ENCODE data around the gene KRTAP2-3. TPM values are rescaled to one million over a fixed set of nuclear protein-coding genes. Genes with fewer than 3 reads are reported as not detected.

KRTAP2-3 gene
- total RNA-seq, 1 experiment from 2014 or later, result not detected

Other genes starting within 250 kb of the KRTAP2-3 start
- 36.8 and 38.4 TPM in 2 replicates for gene KRT10, start 237.5 kb downstream of the KRTAP2-3 start, total RNA-seq (2014; rRNA removed; shearing (Covaris generic))
- not detected in 2 replicates for gene KRT12, start 192.9 kb downstream of the KRTAP2-3 start, total RNA-seq (2014; rRNA removed; shearing (Covaris generic))
- gene KRT20, start 174.9 kb downstream of the KRTAP2-3 start, total RNA-seq (2014; rRNA removed; shearing (Covaris generic)), result not detected in 2 replicates
- gene KRT23, start 122.5 kb downstream of the KRTAP2-3 start, total RNA-seq (2014; rRNA removed; shearing (Covaris generic)), result 0.07 TPM in 1 of 2 replicates, not detected in the other
- not detected in 2 replicates for gene KRT39, start 93.2 kb downstream of the KRTAP2-3 start, total RNA-seq (2014; rRNA removed; shearing (Covaris generic))
- gene KRT40, start 75.8 kb downstream of the KRTAP2-3 start, total RNA-seq (2014; rRNA removed; shearing (Covaris generic)), result not detected in 2 replicates
- not detected in 2 replicates for gene KRTAP3-3, start 66.0 kb downstream of the KRTAP2-3 start, total RNA-seq (2014; rRNA removed; shearing (Covaris generic))
- gene KRTAP3-2, start 60.2 kb downstream of the KRTAP2-3 start, total RNA-seq (2014; rRNA removed; shearing (Covaris generic)), result not detected in 2 replicates
- gene KRTAP3-1, start 51.0 kb downstream of the KRTAP2-3 start, total RNA-seq (2014; rRNA removed; shearing (Covaris generic)), result not detected in 2 replicates
- not detected in 2 replicates for gene KRTAP1-5, start 32.9 kb downstream of the KRTAP2-3 start, total RNA-seq (2014; rRNA removed; shearing (Covaris generic))
- gene KRTAP1-4, start 29.9 kb downstream of the KRTAP2-3 start, total RNA-seq (2014; rRNA removed; shearing (Covaris generic)), result not detected in 2 replicates
- gene KRTAP1-3, start 25.2 kb downstream of the KRTAP2-3 start, total RNA-seq (2014; rRNA removed; shearing (Covaris generic)), result not detected in 2 replicates
- gene KRTAP1-1, start 18.7 kb downstream of the KRTAP2-3 start, total RNA-seq (2014; rRNA removed; shearing (Covaris generic)), result not detected in 2 replicates
- gene KRTAP2-1, start 12.8 kb downstream of the KRTAP2-3 start, total RNA-seq (2014; rRNA removed; shearing (Covaris generic)), result not detected in 2 replicates
- not detected in 2 replicates for gene KRTAP2-2, start 4.9 kb downstream of the KRTAP2-3 start, total RNA-seq (2014; rRNA removed; shearing (Covaris generic))
- not detected in 2 replicates for gene KRTAP2-4, start 5.8 kb upstream of the KRTAP2-3 start, total RNA-seq (2014; rRNA removed; shearing (Covaris generic))
- gene KRTAP4-7, start 24.0 kb upstream of the KRTAP2-3 start, total RNA-seq (2014; rRNA removed; shearing (Covaris generic)), result not detected in 2 replicates
- not detected in 2 replicates for gene KRTAP4-8, start 38.0 kb upstream of the KRTAP2-3 start, total RNA-seq (2014; rRNA removed; shearing (Covaris generic))
- gene KRTAP4-16, start 42.1 kb upstream of the KRTAP2-3 start, total RNA-seq (2014; rRNA removed; shearing (Covaris generic)), result not detected in 2 replicates
- gene KRTAP4-9, start 45.3 kb upstream of the KRTAP2-3 start, total RNA-seq (2014; rRNA removed; shearing (Covaris generic)), result not detected in 2 replicates
- not detected in 2 replicates for gene KRTAP4-11, start 58.3 kb upstream of the KRTAP2-3 start, total RNA-seq (2014; rRNA removed; shearing (Covaris generic))
- not detected in 2 replicates for gene KRTAP4-12, start 64.1 kb upstream of the KRTAP2-3 start, total RNA-seq (2014; rRNA removed; shearing (Covaris generic))
- not detected in 2 replicates for gene KRTAP4-6, start 80.4 kb upstream of the KRTAP2-3 start, total RNA-seq (2014; rRNA removed; shearing (Covaris generic))
- gene KRTAP4-5, start 89.7 kb upstream of the KRTAP2-3 start, total RNA-seq (2014; rRNA removed; shearing (Covaris generic)), result not detected in 2 replicates
- gene KRTAP4-4, start 100.6 kb upstream of the KRTAP2-3 start, total RNA-seq (2014; rRNA removed; shearing (Covaris generic)), result not detected in 2 replicates
- gene KRTAP4-3, start 108.1 kb upstream of the KRTAP2-3 start, total RNA-seq (2014; rRNA removed; shearing (Covaris generic)), result not detected in 2 replicates
- not detected in 2 replicates for gene KRTAP4-2, start 118.1 kb upstream of the KRTAP2-3 start, total RNA-seq (2014; rRNA removed; shearing (Covaris generic))
- gene KRTAP4-1, start 124.8 kb upstream of the KRTAP2-3 start, total RNA-seq (2014; rRNA removed; shearing (Covaris generic)), result 0.17 TPM in 1 of 2 replicates, not detected in the other
- not detected in 2 replicates for gene KRTAP9-1, start 129.8 kb upstream of the KRTAP2-3 start, total RNA-seq (2014; rRNA removed; shearing (Covaris generic))
- not detected in 2 replicates for gene KRTAP9-2, start 166.5 kb upstream of the KRTAP2-3 start, total RNA-seq (2014; rRNA removed; shearing (Covaris generic))
- not detected in 2 replicates for gene KRTAP9-3, start 172.3 kb upstream of the KRTAP2-3 start, total RNA-seq (2014; rRNA removed; shearing (Covaris generic))
- not detected in 2 replicates for gene KRTAP9-8, start 177.9 kb upstream of the KRTAP2-3 start, total RNA-seq (2014; rRNA removed; shearing (Covaris generic))
- gene KRTAP9-4, start 189.6 kb upstream of the KRTAP2-3 start, total RNA-seq (2014; rRNA removed; shearing (Covaris generic)), result not detected in 2 replicates
- gene KRTAP9-9, start 195.3 kb upstream of the KRTAP2-3 start, total RNA-seq (2014; rRNA removed; shearing (Covaris generic)), result not detected in 2 replicates
- not detected in 2 replicates for gene KRTAP9-6, start 205.3 kb upstream of the KRTAP2-3 start, total RNA-seq (2014; rRNA removed; shearing (Covaris generic))
- not detected in 2 replicates for gene KRTAP9-7, start 215.6 kb upstream of the KRTAP2-3 start, total RNA-seq (2014; rRNA removed; shearing (Covaris generic))
- gene KRTAP29-1, start 242.7 kb upstream of the KRTAP2-3 start, total RNA-seq (2014; rRNA removed; shearing (Covaris generic)), result not detected in 2 replicates
- gene KRTAP16-1, start 249.2 kb upstream of the KRTAP2-3 start, total RNA-seq (2014; rRNA removed; shearing (Covaris generic)), result not detected in 2 replicates